Measurements from ENCODE around the gene LY6G5B.

LY6G5B gene

DNA sequence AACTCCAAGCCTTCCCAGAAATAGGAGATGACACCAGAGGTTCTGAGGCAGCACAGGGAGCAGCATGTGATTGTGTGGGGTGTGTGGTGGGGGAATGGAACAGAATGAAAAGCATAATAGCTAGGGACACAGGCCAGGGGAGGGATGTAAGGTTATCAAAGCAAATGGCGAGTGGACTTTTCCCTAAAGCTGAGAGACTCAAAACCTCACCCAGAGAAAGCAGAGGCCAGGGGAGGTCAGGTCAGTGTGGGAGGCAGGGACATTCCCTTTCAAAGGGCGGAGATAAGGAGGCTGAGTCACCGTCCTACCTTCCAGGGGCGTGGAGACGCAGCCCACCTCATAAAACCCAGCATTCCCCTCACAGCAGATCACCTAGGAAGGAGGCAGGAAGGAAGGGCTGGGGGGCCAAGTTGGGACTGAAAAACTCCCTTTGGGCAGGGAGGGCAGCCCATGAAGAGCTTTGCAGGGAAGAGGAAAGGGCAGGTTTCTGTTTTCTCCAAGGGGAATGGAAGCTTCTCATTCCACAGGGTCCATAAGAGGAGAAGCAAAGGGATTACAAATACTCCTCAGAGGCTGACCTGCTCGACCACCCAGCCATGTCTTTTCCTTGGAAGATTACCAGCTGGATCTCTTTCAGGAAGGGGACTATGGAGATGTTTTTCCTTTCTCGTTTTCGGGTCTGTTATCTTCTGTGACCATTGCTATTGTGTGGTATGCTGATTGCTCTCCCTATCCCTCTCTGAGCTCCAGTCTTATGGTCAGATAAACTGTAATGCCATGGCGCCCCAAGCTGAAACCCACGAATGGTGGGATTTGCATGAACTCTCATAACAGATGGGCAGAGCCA is 20.7 kb downstream of the LY6G5B start:
- Mint-ChIP-seq H3K9me3 (no peaks in the 10 kb centered on the region), H3K4me1 (peaks cover 8% of the 10 kb centered on the region), H3K4me3 (no peak overlapping the region), H3K27ac (peak overlapping the region; percentile 74), H3K36me3 (peaks cover 87% of the 10 kb centered on the region)
- no peak for ATAC-seq
- no peak for DNase-seq (ENCODE audit: low spot score in 2 of 2)

DNA sequence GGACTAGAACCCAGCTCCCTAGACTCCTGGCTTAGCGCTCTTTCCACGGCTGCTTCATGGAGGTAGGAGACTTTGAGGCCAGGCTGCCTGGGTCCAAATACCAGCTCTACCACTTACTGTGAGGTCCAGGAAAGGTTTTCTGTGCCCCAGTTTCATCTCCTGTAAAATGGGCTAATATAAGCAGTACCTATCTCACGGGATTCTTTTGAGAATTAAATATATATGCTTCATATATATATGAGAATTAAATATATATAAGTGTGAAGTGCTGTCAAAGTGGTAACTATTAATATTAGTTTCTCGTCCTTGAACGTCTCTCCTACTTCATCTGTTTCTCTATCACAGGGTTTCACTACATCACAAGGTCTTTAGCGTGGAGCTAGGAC is 21.3 kb downstream of the LY6G5B start:
- no peak for DNase-seq (ENCODE audit: low spot score in 2 of 2)
- Mint-ChIP-seq H3K9me3 (no peaks in the 10 kb centered on the region), H3K4me1 (peaks cover 8% of the 10 kb centered on the region), H3K4me3 (no peak overlapping the region), H3K27ac (no peak overlapping the region), H3K36me3 (peaks cover 87% of the 10 kb centered on the region)
- no peak for ATAC-seq

DNA sequence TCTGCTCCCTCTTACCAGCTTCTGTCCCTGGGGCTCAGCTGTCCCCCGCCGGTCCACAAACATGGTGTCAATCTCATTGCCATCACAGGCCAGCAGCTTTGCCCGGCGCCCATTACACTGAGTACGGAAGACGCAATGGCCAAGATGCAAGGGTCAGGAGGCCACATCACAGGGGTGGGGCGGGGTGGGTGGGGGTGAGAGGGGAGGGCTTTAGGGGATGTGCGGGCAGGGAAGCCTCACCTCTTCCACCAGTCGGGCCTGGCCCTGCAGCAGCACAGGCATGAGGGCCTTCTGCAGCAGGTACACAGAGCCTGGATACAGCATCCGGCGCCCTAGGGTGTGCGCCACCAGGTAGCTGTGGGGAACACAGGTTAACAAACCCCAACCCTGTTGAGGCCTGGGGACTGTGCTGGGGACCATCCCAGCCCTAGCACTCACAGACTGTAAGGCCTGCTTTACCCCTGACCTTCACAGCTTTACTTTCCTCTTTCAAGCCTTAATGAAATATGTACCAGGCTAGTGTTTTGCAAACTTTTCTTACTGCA is 21.9 kb downstream of the LY6G5B start:
- Mint-ChIP-seq H3K36me3 (peaks cover 87% of the 10 kb centered on the region), H3K27ac (no peak overlapping the region), H3K9me3 (no peaks in the 10 kb centered on the region), H3K4me1 (peaks cover 8% of the 10 kb centered on the region), H3K4me3 (no peak overlapping the region)
- DNase-seq (ENCODE audit: low spot score in 2 of 2) (no peak), ATAC-seq (no peak)

DNA sequence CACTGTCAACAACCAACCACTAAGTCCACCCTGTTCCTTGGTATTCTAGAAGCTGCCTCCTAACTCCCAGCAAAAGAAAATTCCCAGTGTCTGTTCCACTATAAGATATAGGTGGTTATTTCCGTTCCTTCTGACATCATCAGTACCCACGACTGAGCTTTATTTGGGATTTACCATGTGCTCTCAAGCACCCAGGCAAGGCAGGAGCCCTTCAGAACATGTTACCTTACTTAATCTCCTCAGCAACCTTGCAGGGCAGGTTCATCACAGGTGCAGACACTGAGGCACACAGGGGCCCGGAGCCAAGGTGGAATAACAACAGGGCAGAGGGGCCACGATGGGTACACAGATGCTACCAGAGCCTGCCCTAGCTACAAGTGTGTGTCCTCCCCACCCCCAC is 22.6 kb downstream of the LY6G5B start:
- no peak for ATAC-seq
- H3K36me3 Mint-ChIP-seq = peaks cover 87% of the 10 kb centered on the region

GRCh38 chr6:31692886-31693285 is 23.1 kb downstream of the LY6G5B start:
- DNase-seq (ENCODE audit: low spot score in 2 of 2) = no peak
- Mint-ChIP-seq H3K4me1 (peaks cover 18% of the 10 kb centered on the region), H3K36me3 (peaks cover 87% of the 10 kb centered on the region), H3K27ac (no peak overlapping the region), H3K9me3 (no peaks in the 10 kb centered on the region), H3K4me3 (no peak overlapping the region)
- ATAC-seq = no peak

More for the DNA sequence above, 22.6 kb downstream of the LY6G5B start:
- Mint-ChIP-seq H3K9me3 (no peaks in the 10 kb centered on the region), H3K4me3 (no peak overlapping the region), H3K27ac (no peak overlapping the region), H3K4me1 (peaks cover 13% of the 10 kb centered on the region)
- DNase-seq (ENCODE audit: low spot score in 2 of 2) = no peak

DNA sequence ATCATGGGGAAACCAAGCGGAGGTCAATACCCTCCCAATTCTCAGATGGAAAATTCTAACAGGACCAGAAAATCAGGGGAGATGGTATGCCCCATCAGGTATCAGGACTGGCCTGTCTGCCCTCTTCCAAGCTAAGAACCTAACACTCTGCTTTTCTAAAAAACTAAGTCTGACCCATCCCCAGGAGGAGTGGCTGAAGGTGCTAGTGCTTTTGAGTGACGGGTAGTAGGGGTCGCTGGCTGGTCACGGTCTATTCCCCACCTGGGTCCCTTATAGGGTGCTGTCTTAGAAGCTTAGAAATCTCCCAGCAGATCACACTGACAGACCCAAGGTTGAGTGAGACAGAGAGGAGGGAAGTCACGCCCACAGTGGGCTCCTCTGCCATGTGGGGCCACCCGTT is 23.8 kb downstream of the LY6G5B start:
- Mint-ChIP-seq H3K36me3 (peaks cover 87% of the 10 kb centered on the region), H3K4me3 (no peak overlapping the region), H3K9me3 (no peaks in the 10 kb centered on the region), H3K4me1 (peaks cover 21% of the 10 kb centered on the region), H3K27ac (no peak overlapping the region)
- DNase-seq (ENCODE audit: low spot score in 2 of 2) (no peak), ATAC-seq (no peak)

- Mint-ChIP-seq H3K9me3 (no peaks in the 10 kb centered on the region), H3K4me1 (peaks cover 31% of the 10 kb centered on the region), H3K36me3 (peaks cover 95% of the 10 kb centered on the region), H3K4me3 (peak overlapping the region; percentile 3), H3K27ac (peak overlapping the region; percentile 83)
- peak; percentile 85 for ATAC-seq
- DNase-seq (ENCODE audit: low spot score in 2 of 2) = no peak
Measured at GRCh38 chr6:31697555-31697954, 27.8 kb downstream of the LY6G5B start.

- peak overlapping the region; percentile 95 for H3K27ac Mint-ChIP-seq
- H3K4me1 Mint-ChIP-seq = peaks cover 38% of the 10 kb centered on the region
- H3K36me3 Mint-ChIP-seq = peaks cover 66% of the 10 kb centered on the region
- no peak for DNase-seq (ENCODE audit: low spot score in 2 of 2)
- no peaks in the 10 kb centered on the region for H3K9me3 Mint-ChIP-seq
- ATAC-seq = no peak
- H3K4me3 Mint-ChIP-seq = peak overlapping the region; percentile 94
Measured at GRCh38 chr6:31700740-31701401, 31.1 kb downstream of the LY6G5B start.

GRCh38 chr6:31701666-31702404 is 32.1 kb downstream of the LY6G5B start:
- Mint-ChIP-seq H3K4me3 (peak overlapping the region; percentile 94), H3K27ac (peak overlapping the region; percentile 95), H3K9me3 (no peaks in the 10 kb centered on the region), H3K4me1 (peaks cover 38% of the 10 kb centered on the region), H3K36me3 (peaks cover 56% of the 10 kb centered on the region)
- DNase-seq (ENCODE audit: low spot score in 2 of 2) (no peak), ATAC-seq (no peak)

DNA sequence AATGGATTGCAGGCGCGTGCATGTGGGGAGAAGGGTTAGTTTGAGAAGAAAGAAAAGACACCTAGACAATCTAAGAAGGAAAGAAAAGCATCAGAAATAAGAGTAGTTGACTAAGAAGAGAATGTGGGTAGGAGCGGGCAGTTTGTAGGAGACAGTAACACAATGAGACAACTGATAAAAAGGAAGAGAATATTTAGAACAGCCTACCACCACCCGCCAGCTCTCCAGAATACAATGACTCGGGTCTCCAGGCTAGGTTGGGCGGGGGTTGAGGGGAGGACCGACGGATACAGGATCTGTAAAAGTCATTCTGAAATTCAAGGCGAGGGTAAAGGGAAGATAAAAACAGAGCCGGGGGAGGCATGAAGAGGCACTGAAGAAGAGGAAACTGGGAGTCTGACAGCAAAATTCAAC is 32.6 kb downstream of the LY6G5B start:
- ATAC-seq (peak; percentile 27), DNase-seq (ENCODE audit: low spot score in 2 of 2) (no peak)
- H3K27ac Mint-ChIP-seq = peak overlapping the region; percentile 95
- peak overlapping the region; percentile 94 for H3K4me3 Mint-ChIP-seq
- no peaks in the 10 kb centered on the region for H3K9me3 Mint-ChIP-seq
- H3K36me3 Mint-ChIP-seq = peaks cover 50% of the 10 kb centered on the region
- peaks cover 33% of the 10 kb centered on the region for H3K4me1 Mint-ChIP-seq

GRCh38 chr6:31702819-31703716 is 33.3 kb downstream of the LY6G5B start, which contains the start of gene ABHD16A:
TSS of gene ABHD16A (minus strand) at chr6:31703324. CDS start at chr6:31703281, 43 bp downstream.
- Mint-ChIP-seq H3K9me3 (no peaks in the 10 kb centered on the region), H3K27ac (peak within 1 kb of the TSS; percentile 95)
- peak; percentile 85 to 95 for DNase-seq (ENCODE audit: low spot score in 2 of 2)

DNA sequence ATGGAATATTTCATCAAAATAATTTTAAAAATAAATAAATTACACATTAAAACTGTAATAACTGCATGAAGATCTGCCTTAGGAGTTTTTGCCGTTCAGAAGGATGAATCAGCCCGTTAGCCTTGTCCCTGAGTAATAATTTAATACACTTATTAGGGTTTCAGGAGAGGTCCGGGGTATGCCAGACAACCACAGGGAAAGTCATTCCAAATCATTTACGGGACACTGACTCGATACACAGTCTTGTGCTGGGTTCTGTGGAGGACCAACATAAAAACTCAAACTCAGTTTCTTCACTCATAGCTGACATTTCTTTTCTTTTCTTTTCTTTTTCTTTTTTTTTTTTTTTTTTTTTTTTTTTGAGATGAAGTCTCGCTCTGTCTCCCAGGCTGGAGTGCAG is 36.2 kb downstream of the LY6G5B start:
- ATAC-seq (no peak), DNase-seq (ENCODE audit: low spot score in 2 of 2) (no peak)
- H3K36me3 Mint-ChIP-seq = peaks cover 15% of the 10 kb centered on the region
- peaks cover 29% of the 10 kb centered on the region for H3K4me1 Mint-ChIP-seq
- H3K27ac Mint-ChIP-seq = no peak overlapping the region
- no peaks in the 10 kb centered on the region for H3K9me3 Mint-ChIP-seq
- no peak overlapping the region for H3K4me3 Mint-ChIP-seq

More at GRCh38 chr6:31702819-31703716, 33.3 kb downstream of the LY6G5B start, which contains the start of gene ABHD16A:
- peaks cover 26% of the 10 kb centered on the region for H3K4me1 Mint-ChIP-seq
- H3K36me3 Mint-ChIP-seq = peaks cover 44% of the 10 kb centered on the region
- ATAC-seq = peak; percentile 97
- H3K4me3 Mint-ChIP-seq = peak within 1 kb of the TSS; percentile 94

DNA sequence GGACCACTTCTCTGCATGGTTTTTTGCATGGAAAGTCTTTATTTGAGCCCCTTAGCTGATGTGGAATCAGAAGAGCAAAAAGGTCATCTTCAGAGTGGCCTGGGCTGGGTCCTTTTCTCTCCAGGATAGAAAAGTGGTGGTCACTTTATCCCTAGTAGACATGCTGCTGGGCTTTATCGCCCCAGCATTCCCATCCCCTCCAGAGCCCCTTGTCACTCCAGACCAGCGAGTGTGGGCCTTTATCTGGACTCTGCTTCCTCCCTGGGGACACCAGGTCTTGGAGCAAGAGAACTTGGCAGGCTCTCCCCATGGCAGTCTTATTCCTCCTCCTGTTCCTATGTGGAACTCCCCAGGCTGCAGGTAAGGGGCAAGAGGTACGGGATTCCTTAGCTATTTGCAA is 36.8 kb downstream of the LY6G5B start, which contains the start of gene LY6G6F:
Gene LY6G6F, plus strand, starts transcription at position 268 of the 400 bp plus-strand sequence. Its CDS starts 41 bp downstream, at position 309.
- Mint-ChIP-seq H3K27ac (no peak within 1 kb of the TSS), H3K9me3 (no peaks in the 10 kb centered on the region), H3K4me1 (peaks cover 29% of the 10 kb centered on the region), H3K4me3 (no peak within 1 kb of the TSS), H3K36me3 (peaks cover 8% of the 10 kb centered on the region)
- DNase-seq (ENCODE audit: low spot score in 2 of 2) (no peak), ATAC-seq (no peak)

GRCh38 chr6:31707701-31708100 is 37.9 kb downstream of the LY6G5B start:
- no peak overlapping the region for H3K27ac Mint-ChIP-seq

More at GRCh38 chr6:31707701-31708100, 37.9 kb downstream of the LY6G5B start:
- no peak overlapping the region for H3K4me3 Mint-ChIP-seq
- peaks cover 24% of the 10 kb centered on the region for H3K4me1 Mint-ChIP-seq
- DNase-seq (ENCODE audit: low spot score in 2 of 2) (no peak), ATAC-seq (no peak)
- H3K36me3 Mint-ChIP-seq = peaks cover 2% of the 10 kb centered on the region
- H3K9me3 Mint-ChIP-seq = no peaks in the 10 kb centered on the region

Data from stimulated activated effector memory CD8-positive, alpha-beta T cell treated with anti-CD3 and anti-CD28 coated beads, Interleukin-12 subunit alpha, Interleukin-12 subunit beta, amount 100 ng/mL, for 72 hours (primary cell).